RWPE1 (cell line): ENCODE measurements around the gene STRN.

Source experiments
- CTCF ChIA-PET: fragments of 350-600 bp; sonication (Branson Sonifier 250); formaldehyde crosslinking; extraction: SDS; loops from one replicate; lab custom pipeline; 2021; lab: Yijun Ruan, JAX
- POLR2A ChIA-PET: fragments of 400-600 bp; formaldehyde crosslinking; extraction: SDS; loops from one replicate; lab custom pipeline; 2020; ENCODE audit warnings: antibody characterized with exemption; ENCODE audit not compliant: low non-redundant PET; lab: Yijun Ruan, JAX
- DNase-seq: peaks from one replicate; pipeline ENCODE4 v3.0.0; 2012; ENCODE audit warnings: low spot score
- H3K27ac ChIP-seq: fragments of 450-650 bp; 2 replicates; pipeline ENCODE4 v1.5.1; 2017
- TF ChIP-seq, protein P1 (sequence below): fragments of 450-650 bp; conservative IDR thresholded peaks from 2 replicates; pipeline ENCODE4 v1.5.1; 2017; ENCODE audit warnings: low read depth, mild to moderate bottlenecking

STRN gene

GRCh38 chr2:36805635-36806224 is 160.6 kb downstream of the STRN start:
- ChIA-PET CTCF (interaction anchor here (0.7 kb wide), 1 partner anchor 298 kb away, joined by 3 read pairs; no protein-coding TSS in a partner anchor), POLR2A (no interaction called here)
- no peak overlapping the region for H3K27ac ChIP-seq
- TF ChIP-seq, protein P1, sequence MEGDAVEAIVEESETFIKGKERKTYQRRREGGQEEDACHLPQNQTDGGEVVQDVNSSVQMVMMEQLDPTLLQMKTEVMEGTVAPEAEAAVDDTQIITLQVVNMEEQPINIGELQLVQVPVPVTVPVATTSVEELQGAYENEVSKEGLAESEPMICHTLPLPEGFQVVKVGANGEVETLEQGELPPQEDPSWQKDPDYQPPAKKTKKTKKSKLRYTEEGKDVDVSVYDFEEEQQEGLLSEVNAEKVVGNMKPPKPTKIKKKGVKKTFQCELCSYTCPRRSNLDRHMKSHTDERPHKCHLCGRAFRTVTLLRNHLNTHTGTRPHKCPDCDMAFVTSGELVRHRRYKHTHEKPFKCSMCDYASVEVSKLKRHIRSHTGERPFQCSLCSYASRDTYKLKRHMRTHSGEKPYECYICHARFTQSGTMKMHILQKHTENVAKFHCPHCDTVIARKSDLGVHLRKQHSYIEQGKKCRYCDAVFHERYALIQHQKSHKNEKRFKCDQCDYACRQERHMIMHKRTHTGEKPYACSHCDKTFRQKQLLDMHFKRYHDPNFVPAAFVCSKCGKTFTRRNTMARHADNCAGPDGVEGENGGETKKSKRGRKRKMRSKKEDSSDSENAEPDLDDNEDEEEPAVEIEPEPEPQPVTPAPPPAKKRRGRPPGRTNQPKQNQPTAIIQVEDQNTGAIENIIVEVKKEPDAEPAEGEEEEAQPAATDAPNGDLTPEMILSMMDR, result no peak
- DNase-seq, result no peak

- no peak for DNase-seq
- no peak overlapping the region for H3K27ac ChIP-seq
- ChIA-PET CTCF (interaction anchor here (2.0 kb wide), 1 partner anchor 18 kb away, joined by 8 read pairs; no protein-coding TSS in a partner anchor), POLR2A (no interaction called here)
- TF ChIP-seq, protein P1, result no peak
Observed at GRCh38 chr2:36802952-36803351, 163.4 kb downstream of the STRN start.

DNA sequence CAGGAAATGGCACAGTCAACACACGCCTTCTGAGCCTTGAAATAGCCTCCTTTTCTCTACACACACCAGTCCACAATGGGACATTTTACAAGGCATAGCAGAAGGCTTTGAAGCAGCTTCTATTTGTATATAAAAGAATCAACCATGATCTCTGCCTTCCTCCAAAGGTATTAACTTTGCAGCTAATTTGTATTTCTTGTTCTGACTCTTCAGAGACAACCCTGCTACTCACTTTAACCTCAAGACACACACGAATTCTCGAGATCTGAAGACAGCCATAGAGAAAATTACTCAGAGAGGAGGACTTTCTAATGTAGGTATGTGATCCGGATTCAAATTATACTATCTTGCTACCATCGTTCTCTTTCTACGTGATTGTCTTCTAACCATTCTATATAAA is 165.2 kb downstream of the STRN start:
- no peak overlapping the region for H3K27ac ChIP-seq
- ChIA-PET POLR2A (no interaction called here), CTCF (interaction anchor here (0.9 kb wide), 1 partner anchor 16 kb away, joined by 4 read pairs; no protein-coding TSS in a partner anchor)
- TF ChIP-seq, protein P1, result no peak
- no peak for DNase-seq

GRCh38 chr2:36800381-36800780 is 166.0 kb downstream of the STRN start:
- ChIA-PET CTCF (interaction anchor here (0.9 kb wide), 1 partner anchor 15 kb away, joined by 4 read pairs; no protein-coding TSS in a partner anchor), POLR2A (no interaction called here)
- no peak for DNase-seq
- TF ChIP-seq, protein P1, result no peak
- no peak overlapping the region for H3K27ac ChIP-seq

DNA sequence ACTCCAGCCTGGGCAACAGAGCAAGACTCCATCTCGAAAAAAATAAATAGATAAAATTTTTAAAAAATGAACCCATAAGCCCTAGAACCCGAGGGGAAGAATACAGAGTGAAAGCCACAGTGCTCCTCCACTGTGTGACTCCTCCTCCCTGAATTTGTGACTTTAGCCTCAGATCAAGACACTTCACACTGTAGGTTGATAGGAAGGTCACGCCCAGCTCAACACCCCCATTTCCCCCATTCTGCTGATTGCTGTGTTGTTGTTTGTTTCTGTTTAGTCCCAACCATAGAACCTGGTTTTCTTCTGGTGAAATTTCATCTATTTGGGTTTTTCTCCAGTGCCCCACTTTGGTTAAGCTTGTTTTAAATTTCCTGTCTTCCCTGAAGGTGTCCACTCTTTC is 167.6 kb downstream of the STRN start:
- POLR2A ChIA-PET, result no interaction called here
- CTCF ChIA-PET, result interaction anchor here (0.6 kb wide), 1 partner anchor 120 kb away, joined by 4 read pairs; no protein-coding TSS in a partner anchor

GRCh38 chr2:36797324-36798070 is 168.8 kb downstream of the STRN start:
- no peak for DNase-seq

More for the DNA sequence above, 167.6 kb downstream of the STRN start:
- no peak for DNase-seq
- TF ChIP-seq, protein P1, result no peak
- no peak overlapping the region for H3K27ac ChIP-seq

More at GRCh38 chr2:36797324-36798070, 168.8 kb downstream of the STRN start:
- no peak overlapping the region for H3K27ac ChIP-seq
- TF ChIP-seq, protein P1, result no peak
- POLR2A ChIA-PET, result no interaction called here
- CTCF ChIA-PET, result interaction anchor here (1.3 kb wide), 1 partner anchor 12 kb away, joined by 3 read pairs; no protein-coding TSS in a partner anchor
